GM18508 (cell line): ENCODE measurements around the gene WNT7B.

Source experiments
- ATAC-seq: cut with Tn5 transposase; IDR thresholded peaks from one replicate; pipeline ENCODE4 v1.9.1; 2021; ENCODE audit warnings: moderate number of reproducible peaks; ENCODE audit not compliant: insufficient read depth, unreplicated experiment

Gene WNT7B

DNA sequence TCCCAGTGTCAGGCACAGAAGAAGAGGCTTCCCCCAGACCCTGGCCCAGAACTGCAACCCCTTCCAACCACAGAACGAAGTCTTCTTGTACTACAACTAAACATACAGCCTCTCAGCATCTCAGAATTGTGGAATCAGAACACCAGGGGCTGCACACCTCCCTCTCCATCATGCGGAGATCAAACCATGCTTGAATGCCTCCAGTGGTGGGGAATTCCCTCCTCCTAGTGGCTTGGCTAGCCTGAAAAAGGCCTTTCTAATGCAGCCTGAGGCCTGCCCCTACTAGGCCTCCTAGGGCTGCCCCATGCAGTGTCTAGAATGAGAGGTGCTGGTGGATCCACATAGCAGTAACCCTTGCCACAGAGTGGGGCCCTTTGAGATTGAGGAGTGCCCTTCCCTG lies 62.7 kb downstream of the WNT7B start:
- no peak for ATAC-seq

DNA sequence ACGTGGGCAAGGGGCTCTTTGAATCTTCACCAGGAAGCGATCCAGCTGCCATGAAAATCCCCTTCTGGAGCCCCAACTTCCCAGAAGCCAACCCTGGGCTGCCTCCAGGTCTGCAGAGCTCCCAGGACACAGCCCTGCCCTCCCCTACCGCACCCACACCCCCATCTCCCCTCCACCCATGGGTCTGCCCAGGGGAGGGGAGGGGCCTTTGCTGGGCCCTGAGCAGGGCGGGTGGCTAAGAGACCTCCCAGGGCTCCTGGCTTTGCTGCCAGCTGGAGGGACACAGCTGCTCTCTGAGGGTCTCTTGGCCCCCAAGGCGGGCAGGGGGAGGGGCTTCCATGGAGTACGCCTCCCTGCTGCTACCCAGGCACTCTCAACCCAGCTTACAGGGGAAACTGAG lies 64.1 kb downstream of the WNT7B start:
- no peak for ATAC-seq

DNA sequence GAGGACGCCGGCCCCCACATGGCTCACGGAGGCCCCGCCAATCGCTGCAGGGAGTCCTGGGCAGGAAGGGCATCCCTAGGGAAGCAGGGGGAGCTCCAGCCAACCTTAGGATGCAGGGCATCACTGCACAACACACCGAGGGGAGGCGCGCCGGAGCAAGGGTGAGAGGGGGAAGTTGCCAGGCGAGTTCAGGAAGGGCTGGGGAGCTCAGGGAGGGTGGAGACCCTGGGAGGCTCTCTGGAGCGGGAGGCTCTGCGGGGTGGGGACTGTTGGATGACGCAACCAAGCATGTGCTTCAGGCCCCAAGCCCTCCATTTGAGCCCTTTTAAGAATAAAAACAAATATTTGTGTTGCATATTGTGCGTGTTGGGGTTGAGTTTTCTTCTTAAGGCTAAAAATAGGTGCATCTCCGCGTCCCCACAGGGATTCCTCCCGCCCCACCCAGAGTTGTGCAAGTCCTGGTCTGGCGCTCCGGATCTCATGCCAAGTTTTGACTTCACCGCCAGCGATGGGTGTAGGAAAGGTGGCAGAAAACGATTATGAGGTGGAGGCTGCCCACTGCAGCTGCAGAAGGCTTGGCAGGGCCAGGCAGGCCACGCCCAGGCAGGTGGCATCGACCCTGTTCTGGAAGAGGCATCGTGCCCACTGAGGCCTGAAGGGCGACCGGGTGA lies 65.2 kb downstream of the WNT7B start:
- ATAC-seq = no peak

DNA sequence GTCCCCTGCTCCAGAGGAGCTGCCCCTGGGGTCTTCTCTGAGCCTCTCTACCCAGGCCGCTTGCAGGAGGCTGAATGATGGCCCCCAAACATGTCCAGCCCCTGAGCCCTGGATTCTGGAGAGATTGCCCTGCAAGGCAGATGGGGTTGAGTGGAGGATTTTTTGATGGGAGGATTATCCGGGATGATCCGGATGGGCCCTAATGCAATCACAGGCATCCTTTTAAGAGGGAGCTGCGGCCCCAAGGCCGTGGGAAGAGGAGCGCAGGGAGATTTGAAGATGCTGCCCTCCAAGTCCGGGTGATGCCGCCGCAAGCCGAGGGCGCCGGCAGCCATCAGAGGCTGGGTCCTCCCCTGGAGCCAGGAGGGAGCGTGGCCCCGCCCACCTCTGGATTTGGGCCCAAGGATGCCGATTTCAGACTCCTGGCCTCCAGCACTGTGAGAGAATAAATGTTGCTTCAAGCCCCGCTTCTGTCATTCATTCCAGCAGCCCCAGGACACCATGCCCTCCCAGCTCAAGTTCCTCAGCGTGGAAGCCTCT lies 66.0 kb downstream of the WNT7B start:
- ATAC-seq = no peak

DNA sequence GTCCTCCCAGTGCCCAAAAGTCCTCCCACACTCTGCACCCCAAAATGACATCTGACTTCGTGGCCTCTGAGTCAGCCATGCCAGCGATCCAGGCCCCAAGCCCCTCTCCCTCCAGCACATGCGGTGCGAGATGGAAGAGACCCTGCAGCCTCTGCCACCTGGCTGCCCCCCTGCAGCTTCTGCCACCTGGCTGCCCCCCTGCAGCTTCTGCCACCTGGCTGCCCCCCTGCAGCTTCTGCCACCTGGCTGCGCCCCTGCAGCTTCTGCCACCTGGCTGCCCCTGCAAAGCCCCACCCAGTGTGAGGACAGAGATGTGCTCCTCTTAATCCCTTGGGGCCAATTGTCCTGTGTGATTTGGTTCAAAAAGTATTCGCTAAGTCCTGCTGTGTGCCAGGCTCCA lies 68.0 kb downstream of the WNT7B start:
- ATAC-seq = no peak

DNA sequence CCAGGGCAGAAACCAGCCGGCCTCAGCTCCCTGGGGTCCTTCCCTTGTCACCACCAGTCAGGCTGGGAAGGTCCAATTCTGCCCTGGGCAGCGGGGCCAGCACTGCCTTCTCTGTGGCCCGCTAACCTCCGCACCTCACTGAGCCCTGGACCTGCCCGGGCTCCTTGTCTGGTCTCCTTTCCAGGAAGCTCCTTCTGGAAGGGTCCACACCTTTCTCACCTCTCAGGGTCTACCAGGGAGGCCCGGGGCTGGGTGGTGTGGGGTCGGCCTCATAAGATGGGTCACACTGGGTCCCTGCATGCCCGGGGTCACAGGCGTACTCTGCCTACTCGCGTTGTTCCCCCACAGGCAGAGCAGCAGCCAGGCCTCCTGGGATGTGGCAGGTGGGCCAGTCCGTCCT lies 69.0 kb downstream of the WNT7B start:
- no peak for ATAC-seq

DNA sequence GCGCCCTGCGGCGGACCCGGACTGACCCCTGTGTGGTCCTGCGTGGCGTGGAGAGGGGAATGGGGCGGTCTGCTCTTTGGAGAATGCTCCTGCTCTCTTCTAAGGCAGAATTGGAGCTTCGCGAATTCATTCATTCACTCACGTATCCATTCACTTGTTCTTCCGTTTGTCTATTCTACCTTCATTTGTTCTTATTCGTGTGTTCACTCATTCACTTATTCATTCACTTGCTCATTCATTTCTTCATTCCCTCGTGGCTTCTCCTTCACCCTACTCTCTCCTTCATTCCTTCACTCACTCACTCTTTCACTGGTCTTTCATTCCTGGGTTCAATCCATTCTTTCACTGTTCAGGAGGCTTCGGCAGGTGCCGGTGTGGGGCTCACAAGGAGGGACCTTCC lies 69.6 kb downstream of the WNT7B start:
- ATAC-seq = no peak

DNA sequence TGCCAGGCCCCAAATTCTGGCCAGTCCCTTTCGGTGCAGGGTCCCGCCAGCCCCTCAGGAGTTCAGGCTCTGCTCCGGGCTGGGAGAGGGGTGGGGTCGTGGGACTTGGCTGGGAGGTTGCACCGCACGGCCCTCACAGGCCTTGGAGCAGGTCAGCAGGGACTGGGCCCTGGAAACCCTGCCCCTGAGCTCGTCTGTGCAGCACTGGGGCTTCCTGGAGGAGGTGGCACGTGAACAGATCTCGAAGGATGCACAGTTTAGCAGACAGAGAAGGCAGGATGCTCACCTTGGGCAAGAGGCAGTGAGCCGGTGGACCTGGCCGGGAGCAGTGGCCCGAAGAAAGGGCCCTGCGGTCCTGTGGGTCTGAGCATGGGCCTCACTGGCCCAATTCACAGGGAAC lies 70.0 kb downstream of the WNT7B start:
- ATAC-seq = no peak

DNA sequence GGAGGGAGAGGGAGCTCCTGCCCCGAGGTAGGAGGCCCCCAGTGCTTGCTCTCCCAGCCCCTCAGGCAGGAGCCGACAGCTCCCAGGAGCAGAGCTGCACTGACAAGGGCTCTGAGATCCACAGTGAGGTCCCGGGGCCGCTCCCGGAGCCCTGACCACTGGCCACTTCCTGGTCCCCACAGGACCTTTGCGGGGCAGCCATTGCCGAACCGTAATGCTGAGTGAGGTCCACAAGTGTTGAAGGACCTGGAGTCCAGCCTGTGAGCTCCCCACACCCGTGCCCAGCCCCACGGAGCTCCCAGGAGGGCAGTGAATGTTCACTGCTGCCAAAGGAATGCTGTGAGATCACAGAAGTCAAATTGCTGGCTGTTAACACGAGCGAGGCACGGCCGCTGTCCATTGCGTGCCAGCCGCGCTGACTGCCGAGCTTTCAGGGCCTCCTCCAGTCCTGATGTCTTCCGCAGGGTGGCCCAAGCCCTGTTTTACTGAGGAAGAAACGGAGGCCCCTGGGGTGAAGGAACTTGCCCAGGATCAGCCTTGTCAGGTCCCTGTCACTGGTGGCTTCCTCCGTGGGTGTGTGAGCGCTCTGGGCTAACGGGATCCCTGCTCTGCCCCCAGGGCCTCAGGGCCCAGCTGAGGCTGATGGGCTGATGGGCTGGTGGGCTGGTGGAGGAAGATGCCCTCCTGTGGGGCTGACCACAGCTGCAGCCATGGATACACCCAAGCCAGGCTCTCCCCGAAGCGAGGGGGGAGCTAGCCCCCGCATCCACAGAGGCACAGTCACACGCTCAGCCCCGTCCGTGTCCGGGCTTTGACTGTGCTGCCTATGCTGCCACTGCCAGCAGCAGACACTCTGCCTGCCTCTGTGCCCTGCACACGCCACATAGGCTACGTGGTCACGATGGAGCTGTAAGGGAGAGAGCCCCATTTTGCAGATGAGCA lies 70.8 kb downstream of the WNT7B start:
- no peak for ATAC-seq

DNA sequence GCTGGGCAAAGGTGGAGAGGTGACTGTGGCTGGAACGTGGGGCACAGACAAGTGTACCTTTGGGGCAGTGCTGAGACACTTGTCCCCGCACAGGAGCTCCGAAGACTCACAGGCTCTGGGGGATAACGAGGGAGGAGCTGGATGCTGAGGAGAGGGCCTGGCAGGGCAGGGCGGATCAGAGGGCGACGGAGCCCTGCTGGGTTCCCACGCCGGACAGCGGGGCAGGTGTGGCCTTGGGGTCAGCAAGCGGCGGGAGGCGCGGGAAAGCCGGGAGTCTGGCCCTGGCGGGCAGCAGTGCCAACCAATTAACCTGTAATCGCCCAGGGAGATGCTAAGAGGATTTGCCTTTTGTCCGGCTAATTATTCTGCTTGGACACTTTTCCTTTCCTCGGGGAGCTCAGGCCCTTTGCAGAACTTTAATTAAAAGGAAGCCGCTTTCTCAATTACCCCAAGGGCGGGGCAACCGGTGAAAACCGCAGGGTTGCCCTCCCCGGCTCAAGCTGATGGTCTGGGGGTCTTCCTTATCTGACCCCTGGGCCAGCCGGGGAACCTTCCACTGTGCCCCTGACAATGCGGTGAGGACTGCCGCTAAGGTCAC lies 71.5 kb downstream of the WNT7B start:
- no peak for ATAC-seq

DNA sequence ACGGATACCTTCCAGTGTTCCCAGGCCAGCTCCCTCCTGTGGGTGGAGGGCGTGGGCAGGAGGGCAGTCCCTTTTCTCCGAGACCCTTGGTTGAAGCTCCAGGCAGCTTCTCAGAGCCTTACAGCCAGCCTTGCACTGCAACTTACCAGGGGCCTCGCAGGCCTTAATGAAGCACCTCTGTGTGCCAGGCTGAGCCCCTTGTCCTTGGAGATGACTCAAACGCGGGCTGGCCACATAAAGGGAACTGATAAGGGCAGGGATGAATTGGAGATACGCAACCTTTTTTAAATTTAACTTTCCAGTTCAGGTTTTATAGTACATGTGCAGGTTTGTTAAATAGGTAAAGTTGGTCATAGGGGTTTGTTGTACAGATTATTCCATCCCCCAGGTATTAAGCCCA lies 72.7 kb downstream of the WNT7B start:
- no peak for ATAC-seq

DNA sequence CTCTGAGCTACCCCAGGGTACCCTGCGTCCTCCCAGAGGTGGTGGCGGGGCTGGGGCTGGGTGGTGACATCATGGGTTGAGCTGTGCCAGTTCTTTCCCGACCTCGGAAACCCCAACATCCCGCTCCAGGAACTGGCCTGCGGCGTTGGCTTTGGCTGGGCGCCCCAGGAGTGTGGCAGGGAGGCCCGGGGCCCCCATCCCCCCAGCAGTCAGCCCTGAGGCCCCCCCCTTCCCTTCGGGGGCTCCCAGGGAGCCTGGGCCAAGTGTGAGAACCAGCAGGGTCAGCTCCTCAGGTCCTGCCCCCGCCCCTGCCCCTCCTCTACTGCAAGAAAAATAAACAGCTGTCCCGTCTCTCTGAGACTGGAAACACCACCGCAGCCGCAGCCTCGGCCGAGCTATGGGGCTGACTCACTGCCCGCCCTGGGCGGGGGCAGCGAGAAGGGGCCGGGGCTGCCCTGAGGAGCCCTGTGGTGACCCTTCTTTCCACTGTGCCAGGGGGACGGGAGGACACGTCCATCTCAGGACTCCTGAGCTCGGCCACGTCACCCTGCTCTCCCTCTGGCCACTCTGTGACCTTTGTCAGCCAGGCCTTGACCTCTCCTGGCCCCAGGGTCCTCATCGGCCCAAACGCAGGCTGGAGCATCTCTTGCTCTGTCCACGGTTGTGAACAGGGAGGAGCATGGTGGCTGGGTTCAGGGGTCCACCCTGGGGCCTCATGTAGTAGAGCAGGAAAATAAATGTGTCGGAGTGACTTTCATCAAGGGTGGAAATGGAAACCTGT lies 73.4 kb downstream of the WNT7B start:
- ATAC-seq = no peak

DNA sequence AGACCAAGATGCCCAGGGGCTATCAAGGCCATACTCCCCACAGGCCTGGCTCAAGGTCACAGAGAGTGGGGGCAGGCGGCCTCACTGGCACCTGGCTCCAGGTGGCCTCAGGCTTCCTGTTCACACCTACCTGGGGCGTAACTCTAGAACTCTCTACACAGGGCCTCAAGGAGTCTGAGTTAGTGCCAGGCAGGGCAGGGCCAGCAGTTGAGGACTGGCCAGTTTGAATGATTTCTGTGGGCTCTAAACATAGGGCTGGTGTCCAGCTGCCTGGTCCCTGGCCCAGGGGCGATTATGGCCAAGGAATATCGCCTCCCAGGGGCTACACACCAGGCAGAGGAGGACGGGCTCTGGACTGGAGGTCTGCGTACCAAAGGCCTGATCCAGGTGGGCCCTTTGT lies 79.2 kb downstream of the WNT7B start:
- ATAC-seq = no peak

DNA sequence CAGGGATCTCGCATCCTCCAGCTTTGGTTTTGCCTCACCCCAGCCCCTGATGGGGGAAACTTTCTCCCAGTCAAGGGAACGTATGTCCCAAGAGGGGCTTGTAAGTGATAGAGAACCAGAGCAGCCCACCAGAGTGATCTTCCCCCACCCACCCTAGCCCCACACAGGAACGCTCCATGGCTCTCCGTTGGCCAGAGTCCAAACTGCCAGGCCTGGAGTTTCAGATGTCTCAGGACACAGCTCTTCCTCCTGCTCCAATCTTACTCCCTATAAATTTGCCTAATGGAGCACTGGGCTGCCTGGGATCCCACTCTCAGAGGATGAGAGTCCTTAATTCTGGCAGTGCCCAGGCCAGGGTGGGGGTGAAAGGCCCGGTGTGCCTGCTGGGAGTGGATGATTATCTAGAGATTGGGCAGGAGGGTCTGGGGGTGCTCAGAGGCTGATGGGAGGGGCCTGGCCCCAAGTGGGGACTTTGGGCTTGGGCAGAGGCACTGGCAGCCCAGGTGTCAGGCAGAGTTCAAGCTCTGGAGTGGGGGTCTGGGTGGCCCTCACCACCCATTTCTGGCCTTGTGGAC lies 79.9 kb downstream of the WNT7B start:
- ATAC-seq = no peak

DNA sequence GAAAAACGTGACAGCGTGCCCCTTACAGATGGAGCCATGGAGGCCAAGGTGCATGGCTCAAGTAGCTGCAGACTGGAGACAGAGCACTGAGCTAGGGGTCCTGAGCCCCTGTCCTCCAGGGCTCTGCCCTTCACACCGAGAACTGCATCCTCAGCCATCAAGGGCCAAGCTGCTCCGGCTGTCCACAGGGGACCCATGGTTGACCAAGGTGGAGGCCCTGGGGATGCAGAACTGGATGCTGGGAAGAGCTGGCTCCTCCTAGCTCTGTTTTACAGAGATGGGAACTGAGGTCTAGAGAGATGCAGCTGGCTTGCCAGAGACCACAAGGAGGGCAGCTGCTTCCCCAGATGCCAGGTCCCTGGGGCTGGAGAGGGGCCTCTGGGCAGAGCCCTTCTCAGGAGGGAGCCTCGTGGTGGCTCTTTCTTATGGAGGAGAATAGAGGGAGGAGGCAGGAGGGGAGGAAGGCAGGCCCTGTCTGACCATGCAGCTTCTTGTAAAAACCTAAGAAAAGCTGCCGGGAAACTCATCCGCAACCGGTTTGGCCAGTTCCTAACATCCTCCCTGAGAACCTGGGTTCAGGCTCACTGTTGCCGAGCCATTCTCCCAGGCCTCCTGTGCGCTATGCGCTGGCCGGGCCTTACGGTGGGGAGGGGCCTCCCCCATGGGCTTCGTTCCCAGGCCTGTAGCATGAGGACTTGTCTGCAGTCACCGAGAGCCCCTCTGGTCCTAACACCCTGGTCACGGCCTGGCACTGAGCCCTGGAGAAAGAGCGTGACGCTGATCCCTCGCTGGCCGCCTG lies 80.6 kb downstream of the WNT7B start:
- ATAC-seq = no peak

DNA sequence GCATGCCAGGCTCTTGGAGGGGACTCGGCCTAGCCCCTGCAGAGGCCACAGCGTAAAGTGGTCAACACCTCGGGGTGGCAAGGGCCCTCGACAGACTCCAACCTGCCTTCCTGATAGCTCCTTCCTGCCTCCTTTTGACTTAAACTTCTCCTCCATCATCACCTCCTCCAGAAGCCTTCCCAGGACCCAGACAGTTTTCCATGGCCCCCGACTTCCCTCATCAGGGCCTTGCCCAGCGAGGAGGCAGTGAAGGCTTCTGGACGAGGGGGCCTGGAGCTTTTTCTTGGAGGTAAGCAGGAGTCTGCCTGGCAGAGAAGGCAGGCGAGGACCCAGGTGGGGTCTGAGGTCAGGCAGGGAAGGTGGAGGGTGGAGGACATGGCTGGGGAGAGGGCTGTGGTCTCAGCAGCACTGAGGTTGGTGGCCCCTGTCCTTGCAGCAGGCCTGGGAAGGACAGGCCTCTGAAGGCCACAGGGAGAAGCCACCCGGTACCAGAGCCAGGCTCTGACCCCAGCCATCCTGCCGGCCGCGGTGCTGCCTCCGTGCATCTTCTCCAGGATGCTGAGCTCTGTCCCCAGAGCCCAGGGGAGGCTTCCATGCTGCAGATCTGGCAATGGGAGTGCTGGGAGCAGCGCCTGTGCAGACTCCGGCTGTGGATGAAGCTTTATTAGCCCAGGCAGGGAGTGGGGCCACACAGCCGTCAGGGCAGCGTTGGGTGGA lies 81.4 kb downstream of the WNT7B start:
- ATAC-seq = no peak

DNA sequence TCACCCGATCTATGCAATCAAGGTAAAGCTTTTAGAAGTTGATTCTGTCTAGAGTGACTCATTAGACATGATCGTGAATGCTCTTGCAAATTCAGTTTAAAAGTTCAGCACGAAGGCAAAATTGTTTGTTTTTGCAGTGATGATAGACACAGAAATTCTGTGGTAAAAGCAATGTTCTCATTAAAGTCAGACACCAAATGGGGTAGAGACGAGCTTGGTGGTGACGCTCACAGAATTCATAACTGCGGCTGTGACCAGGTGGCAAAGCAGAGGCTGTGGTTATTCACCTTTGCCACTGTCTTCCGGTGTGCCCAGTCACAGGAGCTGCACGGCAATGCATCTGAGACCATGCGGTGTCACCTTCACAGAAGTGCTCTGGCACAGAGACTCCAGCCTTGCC lies 83.4 kb downstream of the WNT7B start:
- no peak for ATAC-seq

DNA sequence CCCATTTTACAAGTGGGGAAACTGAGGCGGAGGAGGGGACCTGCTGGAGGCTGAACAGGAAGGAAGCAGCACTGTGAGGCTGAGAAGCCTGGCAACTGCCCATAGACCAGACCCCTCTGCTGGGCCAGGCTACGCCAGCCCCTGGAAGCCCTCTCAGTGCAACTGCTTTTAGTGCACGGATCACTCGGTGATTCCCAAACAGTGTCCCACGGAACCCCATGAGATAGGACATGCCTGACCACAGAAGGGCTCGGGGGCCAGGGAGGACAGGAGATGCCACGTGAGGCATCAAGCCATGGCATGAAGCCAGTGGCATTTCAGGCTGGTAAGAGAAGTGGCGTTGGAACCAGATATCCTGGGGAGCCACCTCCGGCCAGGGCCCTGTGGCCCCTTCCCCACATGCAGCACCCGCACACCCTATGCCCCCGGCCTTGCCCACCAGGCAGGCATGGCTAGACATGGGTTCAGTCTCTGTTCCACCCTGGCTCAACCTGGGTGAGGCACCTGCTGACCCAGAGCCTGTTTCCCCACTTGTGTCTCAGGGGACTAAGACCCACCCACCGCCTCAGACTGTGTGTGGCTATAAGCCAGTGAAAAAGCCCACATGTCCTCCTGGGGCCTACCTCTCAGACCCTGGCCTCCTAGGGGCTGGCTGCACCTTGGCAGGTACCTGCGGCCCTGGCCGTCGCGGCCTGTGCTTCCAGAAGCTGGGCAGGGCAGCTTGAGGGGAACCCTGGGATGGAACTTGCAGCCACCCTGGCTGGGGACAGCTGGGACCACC lies 84.1 kb downstream of the WNT7B start:
- ATAC-seq = no peak
